ENCODE data around the gene ITGA3.

Gene ITGA3

DNA sequence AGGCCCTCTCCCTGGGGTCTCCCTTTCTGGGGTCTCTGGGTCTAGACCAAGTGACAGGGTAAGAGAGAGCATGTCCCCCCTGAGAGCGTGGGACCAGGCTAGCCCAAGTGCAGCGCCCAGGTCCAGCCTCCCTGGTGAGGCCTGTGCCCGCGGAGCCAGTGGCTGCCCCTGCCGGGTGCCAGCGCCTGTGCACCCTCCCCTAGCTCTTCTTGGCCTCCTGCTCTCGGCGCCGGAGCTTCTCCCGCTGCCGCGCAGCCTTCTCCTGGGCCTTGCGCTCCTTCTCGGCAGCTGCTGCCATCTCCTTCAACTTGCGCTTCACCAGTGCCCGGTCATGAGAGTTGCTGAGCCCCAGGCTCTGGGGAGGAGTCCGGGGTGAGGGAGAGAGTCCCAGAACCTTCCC, 56.8 kb downstream of the ITGA3 start:
- no peak for DNase-seq

DNA sequence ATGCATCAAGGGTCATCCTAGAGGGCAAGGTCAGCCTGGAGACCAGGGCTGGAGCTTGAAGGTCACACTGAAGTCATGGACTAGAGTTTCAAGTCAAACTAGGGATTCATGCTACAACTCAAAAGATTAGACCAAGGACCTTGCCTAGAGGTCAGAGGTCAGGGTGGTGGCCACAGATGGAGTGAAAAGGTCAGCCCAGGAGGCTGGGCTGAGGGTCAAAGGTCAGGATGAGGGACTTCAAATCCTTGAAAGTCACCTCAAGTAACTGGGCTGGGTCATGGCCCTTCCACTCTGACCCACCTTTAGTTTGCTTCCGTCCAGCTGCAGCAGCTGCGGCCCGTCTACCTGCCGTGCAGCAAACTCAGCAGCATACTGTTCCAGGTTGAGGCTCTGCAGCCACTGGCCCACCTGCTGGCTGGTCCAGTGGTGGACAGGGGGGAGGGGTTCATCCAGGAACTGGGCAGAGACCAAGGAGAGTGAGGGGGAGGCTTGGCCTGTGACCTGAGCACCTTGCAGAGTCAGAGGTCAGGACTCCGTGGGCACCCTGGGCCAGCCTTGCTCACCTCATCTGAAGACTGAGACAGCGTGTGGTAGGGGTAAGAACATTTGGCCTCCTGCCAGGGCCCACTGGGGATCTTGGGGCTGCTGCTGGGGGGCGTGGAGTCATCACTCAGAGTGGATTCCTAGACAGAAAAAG, 57.9 kb downstream of the ITGA3 start:
- no peak for DNase-seq

DNA sequence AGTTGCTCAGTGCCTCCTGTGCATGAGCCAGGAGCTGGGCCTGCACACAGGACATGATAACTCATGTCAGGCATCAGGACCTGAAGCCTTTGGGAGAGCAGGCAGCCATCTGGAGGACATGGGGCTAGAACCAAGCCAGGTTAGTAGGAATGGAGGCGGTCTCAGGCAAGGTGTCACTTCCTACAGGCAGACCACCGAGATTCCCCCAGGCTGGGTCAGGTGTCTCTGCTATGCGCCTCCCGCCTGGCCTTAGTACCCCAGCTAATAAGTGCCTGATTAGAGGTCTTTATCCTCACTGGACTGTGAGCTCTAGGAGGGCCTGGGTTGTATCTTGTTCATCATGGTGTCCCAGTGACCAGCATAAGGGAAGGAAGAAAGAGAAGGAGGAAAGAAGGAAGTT, 58.5 kb downstream of the ITGA3 start:
- no peak for DNase-seq

DNA sequence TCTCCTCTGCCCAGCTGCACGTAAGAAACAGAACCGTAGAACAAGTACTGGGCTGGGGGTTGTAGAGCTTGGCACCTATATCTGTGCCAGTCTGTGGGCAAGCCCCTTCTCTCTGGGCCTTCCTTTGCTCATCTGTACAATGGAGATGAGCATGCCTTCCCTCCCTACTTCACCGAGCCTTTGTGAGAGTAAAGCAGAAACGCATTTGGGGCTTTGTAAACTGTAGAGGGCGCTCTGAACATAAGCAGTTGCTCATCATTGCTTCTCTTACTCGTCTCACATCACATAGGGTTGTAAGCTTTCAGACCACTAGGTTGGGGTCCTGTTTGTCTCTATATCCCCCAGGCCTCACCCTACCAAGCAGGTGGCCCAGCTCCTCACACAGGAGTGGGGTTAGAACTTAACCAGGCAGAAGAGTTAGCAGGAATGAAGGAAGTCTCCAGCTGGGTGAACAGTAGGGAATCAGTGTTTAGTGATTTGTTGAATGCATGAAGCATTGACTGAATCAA, 59.0 kb downstream of the ITGA3 start:
- peak; percentile 87 for DNase-seq

DNA sequence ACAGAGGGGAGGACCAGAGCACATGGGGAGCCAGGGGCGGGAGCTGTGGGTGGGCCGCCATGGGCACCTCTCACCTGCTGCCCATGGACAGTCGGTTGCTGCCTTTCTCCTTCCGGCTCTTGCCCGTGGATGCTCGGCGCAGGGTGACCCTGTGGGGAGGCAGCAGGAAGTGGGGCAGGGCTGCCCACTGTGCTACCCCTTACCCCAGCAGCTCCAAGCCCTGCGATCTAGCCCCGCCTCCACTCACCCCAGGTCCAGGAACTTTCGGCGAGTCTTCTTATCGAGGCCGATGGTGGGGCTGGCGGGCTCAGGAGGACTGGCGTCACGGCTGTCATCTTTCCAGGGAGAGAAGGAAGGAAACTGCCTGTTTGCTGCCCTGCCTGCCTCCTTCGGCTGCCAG, 59.8 kb downstream of the ITGA3 start:
- no peak for DNase-seq

DNA sequence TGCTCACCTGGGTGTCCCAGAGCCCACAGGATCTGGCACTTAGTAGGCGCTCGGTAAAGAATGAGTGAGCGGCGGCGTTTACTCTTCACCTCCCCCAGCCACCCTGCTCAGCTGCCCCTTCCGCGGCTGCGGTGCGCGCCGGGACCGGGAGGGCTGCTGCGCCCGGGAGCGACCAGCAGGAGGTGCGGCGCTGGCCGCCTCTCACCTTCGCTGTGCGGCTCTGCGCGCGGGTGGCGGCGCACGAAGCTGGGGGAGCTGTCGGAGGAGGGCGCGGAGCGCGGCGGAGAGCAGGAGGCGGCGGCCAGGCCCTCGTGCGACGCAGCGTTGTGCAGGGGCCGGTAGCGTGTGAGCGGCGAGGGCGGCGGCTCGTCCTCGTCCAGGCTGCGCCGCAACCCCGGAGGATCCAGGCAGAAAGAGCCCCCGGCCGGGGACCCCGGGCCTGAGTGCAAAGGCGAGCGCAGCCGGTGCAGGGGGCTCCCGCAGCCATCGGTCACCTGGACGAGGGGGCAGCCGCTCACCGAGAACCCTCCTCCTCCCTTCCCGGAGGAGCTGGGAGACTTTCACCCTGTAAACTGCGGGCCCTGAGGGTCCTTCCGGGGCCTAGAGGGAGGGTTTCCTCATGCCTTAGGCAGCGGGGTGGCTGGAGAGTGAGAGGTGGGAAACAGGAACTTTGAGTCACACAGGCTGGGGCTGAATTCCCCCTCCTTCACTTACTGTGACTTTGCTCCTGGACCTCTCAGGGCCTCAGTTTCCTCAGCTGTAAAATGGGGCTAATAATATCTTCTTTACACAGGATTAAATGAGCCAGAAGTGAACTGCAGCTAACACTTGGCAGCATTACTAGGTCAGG, 61.5 kb downstream of the ITGA3 start:
- DNase-seq = peak; percentile 74

DNA sequence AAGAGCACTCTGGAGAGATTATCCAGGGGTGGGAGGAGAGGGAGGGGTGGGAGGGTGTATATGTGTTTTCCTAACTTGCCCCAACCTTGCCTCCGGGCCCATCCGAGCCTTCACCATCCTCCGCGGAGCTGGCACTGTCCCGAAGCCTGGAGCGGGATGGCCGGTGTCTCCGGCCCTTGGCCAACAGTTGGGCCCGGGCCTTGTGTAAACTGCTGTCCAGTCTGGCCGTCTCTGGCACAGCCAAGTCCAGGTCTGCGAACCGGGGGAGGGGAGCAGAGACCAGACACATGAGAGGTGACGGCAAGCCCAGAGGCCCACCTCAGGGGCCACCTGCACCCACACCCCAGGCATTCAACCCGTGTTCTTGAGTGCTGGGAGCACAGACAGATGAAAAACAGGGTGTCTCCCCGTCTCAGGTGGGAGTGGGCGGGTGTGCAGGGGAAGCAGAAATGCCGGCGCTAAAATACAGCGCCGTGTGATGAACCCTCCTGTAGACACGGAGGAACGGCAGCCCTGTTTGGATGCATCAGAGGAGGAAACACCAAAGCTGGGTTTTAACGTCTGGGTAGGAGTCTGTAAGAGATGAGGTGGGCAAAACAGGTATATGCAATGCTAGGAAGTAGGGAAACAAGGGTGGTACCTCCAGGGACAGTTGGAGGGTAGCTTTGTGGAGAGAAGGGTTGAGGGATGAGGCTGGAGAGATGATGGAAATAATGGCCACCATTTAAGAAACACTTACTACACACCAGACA, 62.3 kb downstream of the ITGA3 start:
- DNase-seq = no peak

DNA sequence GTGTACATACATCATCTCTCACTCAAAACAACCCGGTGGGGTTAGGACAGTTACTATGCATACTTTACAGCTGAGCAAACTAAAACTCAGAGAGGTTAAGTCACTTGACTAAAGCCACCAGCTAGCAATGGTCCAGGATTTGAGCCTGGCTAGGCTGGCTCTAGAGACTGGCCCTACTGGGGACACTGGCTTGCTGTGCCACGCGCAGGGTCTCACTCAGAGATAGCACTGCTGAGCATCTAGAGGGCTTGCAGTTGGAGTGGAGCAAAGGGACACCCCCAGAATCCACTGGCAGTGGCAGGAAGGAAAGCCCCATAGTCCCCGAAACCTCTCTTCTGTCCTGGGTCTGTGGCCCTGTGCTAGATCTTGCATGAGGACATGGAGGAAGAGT, 62.9 kb downstream of the ITGA3 start:
- DNase-seq = no peak

DNA sequence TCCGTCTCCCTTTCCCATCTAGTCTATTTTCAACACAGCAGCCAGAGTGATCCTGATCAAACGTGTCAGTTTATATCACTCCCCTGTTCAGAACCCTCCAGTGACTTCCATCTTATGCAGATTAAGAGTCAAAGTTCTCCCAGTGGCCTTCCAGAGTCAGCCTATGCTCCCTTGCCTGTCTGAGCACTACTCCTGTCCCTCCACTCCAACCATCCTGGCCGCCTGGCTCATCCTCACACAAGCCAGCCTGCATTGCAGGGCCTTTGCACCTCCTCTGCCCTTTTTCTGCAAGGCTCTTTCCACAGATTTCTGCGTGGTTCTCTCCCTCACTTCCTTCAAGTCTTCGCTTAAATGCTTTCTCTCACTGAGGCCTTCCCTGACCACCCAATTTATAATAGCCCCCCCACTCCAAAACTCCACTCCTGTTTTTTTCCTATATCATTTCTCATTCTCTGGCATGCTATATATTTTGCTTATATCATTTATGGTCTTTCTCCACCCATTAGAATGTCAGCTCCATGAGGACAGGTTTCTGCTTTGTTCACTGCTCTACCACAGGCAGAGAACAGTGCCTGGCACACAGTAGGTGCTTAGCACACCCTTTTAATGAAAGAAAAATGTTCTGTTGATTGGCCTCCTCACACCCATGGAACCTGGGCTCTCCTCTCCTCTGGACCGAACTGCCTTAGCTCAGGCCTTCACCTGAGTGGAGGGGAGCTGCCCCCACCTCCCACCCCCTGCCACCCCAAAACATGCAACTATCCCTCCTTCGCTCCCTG, 64.8 kb downstream of the ITGA3 start:
- DNase-seq = no peak

DNA sequence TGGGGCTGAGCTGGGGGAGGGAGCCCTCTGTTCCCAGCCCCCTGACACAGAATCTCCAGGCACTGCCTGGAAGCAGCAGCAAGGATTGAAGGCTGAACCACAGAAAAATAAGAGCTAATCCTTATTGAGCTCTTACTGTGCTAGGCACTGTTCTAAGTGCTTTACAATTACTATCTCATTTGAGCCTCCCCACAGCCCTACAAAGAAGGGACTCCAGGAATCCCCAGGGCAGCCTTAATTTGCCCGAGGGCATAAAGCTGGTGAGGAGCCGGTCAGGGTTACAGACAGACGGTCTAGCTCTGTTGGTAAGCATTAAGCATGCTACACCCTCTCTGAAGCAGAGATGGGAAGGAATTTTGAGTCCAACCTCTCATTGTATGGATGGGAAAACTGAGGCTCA, 67.0 kb downstream of the ITGA3 start:
- DNase-seq = peak; percentile 46

DNA sequence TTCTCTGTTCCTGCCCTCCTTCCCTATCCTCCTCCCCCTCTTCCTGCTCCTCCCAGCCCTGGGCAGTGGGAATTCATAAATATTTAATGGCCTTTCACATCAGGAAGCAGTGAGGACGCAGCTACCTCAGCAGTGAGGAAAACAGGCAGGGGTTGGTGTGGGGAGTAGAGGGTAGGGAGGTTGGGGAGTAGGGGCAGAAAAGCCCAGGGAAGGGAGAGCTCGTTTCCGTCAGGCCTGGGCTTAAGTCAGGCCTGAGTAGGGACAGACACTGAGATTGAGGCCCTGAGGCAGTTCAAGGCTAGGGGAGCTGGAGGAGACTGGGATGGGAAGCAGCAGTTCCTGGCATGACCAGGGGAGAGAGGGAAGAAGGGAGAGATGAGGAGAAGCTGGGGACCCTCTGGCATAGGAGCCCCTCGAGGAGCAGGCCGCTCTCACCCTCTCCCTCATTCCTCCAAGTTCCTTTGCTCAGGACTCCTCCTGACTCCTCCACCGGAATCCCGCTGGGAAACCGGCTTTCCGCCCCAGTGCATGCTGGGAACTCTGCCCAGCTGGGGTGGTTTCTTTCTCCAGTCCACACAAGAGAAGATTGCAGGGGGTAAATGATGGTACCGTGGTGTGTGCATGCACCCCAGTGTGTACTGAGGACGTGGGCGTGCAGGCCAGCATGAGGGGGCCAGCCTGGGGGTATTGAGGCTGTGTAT, 67.9 kb downstream of the ITGA3 start:
- no peak for DNase-seq

DNA sequence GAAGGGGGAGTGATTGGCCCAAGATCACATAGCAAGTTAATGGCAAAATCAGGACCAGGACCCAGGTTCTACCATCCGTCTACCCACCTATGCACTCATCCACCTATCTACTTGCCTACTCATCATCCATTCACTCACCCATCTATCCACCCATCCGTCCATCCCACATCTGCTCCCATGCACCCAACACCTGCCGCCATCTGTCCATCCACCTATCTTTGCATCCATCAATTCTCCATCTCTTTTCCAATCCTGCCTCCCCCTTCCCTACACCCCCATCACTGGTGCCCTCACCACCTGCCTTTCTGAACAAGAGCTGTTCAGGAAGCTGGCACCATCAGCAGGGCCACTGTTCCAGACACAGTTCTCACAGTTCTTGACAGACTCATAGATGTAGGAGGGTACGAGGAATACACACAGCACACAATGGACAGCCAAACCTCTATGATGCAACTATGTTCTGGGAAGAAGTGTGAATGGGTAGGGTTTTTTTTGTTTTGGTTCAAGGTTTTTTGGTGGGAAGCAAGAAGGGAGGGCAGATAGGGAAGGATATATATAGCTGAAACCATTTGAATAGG, 69.6 kb downstream of the ITGA3 start:
- DNase-seq = no peak

DNA sequence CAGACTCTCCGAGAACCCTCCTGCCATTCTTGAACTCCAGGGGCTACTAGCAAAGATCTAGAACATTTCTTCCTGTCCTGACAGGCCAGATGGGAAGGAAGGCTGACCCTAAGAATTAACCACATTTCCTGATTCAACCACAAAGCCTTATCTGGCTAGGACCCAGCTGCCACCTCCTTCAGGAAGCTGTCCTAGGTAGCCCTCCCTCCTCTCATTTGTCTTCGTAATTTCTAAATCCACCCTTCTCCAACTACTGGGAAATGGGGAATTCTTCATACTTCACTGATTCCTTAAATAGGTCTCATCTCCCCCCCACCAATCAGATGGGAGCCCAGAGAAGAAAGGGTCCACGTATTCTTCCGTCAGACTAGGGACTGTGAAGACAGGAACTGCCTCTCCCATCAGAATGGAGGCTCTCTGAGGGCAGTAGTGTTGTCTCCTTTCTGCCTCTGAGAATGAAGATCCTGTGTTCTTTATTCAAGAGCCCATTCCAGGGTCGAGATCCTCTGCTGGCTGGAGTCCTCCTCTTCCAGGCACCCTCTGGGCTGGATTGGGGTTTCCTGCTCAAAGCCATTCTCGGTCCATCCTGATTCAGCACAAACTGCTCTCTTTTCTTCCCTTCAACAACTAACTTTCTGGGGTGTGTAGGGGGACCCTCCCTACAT, 71.9 kb downstream of the ITGA3 start:
- DNase-seq = peak; percentile 39

DNA sequence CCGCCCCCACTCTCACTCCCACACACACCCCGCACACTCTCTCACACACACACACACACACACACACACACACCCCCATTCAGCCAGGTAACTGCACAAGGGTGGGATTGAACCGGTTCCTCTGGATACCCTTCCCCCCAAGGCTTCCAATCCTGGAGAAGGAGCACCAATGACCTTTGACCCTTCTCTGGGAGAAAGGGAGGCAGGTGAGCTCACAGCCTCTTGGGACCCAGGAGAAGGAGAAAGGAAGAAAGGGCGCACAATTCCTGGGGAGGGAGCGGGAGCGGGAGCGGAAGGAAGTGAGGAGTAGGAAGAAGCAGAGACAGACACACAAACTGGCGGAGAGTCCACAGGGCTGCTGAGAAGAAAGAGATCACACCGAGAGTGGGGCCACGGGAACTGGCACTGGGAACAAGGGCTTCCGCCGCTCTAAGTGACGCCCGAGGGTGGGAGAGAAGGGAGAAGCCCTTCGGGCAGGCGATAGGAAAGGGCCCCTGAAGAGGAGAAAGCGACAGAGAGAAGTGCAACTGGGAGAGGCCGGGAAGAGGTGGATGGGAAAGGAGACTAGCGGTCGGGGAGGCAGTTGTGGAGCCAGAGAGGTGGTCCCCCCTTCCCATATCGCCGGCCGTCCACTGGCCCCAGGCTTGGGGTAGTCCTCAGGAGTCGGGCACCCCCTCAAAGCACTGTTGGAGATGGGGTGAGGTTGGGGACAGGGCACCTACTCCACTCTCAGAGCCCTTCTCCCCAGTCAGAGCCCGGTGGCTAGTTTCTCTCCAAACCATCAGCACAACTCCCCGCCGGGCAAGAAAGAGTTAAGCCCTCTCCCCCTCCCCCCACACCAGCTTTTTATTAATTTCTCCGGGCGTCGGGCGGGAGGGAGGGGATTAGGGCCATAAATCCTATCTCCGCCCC, 72.8 kb downstream of the ITGA3 start:
- peak; percentile 86 for DNase-seq

DNA sequence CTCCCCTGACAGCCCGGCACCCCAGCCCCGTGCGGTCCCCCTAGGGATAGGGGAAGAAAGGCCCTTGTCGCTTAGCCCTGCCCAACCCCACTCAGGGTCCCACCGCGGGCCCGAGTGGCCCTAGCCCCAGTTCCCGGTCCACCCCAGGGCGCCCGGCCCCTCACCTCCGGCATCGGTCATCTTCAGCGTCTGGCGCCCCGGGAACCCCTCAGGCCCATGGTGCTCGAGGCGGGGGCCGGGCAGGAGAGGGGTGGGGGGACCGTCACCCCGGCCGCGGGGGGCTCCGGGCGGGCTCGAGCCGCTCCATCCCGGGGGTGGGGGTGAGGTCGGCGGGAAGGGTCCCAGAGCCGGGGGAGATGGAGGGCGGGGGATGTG, 73.4 kb downstream of the ITGA3 start:
- no peak for DNase-seq

DNA sequence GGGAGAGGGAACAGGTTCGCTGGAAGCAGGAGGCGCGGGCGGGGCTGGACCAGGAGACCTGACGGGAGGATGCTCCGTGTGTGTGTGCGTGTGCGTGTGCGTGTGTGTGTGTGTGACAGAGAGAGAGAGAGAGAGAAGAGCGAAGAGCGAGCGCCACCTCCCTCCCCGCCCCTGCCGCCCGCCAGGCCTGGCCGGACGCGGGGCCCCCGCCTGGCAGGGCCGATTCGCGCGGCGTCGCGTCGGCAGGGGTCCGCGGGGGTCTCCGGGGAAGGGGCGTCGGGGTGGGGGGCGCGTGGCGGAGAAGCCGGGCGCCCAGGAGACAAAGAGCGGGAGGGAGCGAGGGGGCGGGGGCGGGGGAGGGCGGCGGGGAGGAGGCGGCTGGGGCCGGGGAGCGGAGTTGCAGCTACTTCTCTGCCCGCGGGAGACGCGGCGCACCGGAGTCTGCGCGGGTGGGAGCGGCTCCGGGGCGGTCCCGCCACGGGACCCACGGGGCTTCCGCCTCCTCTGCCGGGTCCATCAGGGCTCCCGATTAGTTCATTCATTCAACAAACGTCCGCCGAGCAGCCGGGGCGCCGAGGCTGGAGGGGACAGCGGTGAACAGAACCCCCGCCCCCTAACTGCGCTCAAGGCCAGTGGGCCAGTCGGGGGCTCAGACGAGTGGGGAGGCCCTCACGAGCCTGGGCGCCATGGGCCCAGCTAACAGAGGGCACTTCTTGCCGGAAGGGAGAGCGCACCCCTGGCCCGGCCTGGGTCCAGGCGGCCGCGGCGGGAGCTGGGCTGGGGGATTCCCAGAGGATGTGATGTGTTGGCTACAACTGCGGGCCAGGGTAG, 74.0 kb downstream of the ITGA3 start, which contains the start of gene SAMD14:
TSS of gene SAMD14 (minus strand) at position 433 of the 831 bp plus-strand sequence. CDS start 5,201 bp downstream, outside the sequence.
- peak; percentile 77 for DNase-seq

DNA sequence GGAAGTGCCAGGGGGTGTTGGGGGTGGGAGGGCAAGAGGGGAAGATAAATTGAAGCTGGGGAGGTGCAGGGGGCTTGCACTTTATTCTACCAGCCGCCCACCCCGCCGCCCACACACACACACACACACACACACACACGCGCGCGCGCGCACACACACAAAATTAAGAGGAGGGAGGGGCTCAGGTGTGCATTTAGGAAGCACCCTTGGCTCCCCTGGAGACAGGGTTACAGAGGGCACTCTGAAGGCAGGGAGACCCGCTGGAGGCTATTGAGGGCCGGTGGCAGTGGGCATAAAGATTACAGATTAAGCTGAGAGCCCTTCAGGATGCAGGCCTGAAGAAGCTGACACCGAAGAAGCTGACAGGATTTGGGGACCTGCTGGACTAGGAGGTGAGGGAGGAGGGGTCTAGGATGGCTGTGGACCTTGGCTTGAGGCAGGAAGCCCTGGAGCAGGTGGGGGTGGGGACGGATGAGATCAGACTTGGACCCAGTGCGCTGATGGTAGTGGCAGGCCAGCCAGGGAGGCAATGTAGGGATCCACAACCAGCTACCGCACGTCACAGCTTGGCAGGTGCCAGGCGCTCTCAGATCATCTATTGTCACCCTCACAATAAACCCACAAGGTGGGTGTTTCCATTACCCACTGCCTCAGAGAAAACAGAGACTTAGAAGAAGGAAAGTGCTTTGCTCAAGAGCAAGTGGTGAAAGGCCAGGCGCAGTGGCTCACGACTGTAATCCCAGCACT, 74.8 kb downstream of the ITGA3 start:
- DNase-seq = peak; percentile 41
